ENCODE results near the gene USP4.
A peak's percentile ranks its signal among the peaks of the same experiment; 100 is the strongest.
"Not testable (repeated sequence)": the region's sequence is repeated elsewhere in the genome, so short reads cannot be mapped to it uniquely, and the experiment has no call there.

USP4 gene

DNA sequence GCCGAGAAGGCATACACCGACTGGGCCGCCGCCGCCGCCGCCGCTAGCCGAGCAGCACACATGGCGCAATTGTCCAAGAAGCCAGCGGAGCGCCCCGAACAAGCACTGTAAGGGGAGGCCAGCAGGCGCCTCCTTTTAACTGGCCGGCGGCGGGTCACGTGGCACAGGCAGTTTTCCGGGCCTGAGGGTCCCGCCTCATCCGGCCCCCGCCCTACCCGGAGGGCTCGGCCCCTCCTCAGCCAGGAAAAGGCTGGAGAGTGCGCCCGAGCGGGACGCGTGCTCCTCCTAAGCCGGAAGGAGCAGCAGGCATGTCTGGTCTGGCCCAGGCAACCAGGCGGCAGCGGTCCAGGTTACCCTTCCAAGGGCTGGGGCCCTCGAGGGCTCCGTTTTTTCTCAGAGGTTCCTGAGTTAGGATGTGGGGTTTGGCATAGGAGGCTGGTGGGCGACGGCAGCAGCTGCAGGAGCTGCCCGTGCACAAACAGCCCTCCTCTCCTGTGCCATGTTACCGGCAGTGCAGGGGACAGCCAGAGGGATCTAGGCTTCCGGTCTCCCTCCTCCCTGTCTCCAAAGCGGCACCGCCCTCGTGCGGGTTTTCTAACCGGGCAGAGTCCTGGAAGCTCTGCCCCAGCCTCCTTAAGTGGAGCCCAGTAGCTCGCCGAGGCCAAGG lies 18.5 kb upstream of the USP4 start, which contains the start of gene GPX1:
TSS of gene GPX1 (minus strand) at position 137 of the 667 bp plus-strand sequence. CDS start at position 62, 75 bp downstream.
- TF ChIP-seq, protein P1, sequence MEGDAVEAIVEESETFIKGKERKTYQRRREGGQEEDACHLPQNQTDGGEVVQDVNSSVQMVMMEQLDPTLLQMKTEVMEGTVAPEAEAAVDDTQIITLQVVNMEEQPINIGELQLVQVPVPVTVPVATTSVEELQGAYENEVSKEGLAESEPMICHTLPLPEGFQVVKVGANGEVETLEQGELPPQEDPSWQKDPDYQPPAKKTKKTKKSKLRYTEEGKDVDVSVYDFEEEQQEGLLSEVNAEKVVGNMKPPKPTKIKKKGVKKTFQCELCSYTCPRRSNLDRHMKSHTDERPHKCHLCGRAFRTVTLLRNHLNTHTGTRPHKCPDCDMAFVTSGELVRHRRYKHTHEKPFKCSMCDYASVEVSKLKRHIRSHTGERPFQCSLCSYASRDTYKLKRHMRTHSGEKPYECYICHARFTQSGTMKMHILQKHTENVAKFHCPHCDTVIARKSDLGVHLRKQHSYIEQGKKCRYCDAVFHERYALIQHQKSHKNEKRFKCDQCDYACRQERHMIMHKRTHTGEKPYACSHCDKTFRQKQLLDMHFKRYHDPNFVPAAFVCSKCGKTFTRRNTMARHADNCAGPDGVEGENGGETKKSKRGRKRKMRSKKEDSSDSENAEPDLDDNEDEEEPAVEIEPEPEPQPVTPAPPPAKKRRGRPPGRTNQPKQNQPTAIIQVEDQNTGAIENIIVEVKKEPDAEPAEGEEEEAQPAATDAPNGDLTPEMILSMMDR (IDR thresholded peaks at IDR 0.05; ENCODE audit: insufficient read depth, low read length, poor library complexity, severe bottlenecking): no peak
- peak; percentile 89 for DNase-seq (ENCODE audit: extremely low read depth, insufficient read length)
- Histone ChIP-seq H3K36me3 (ENCODE audit: control insufficient read depth, insufficient read depth, low read length) (peaks cover 18% of the 10 kb centered on the region), H3K27me3 (replicated peaks; ENCODE audit: control insufficient read depth, insufficient read depth, low read length) (no peaks in the 10 kb centered on the region), H3K4me3 (replicated peaks; ENCODE audit: low read depth, low read length) (peak within 1 kb of the TSS; percentile 93)

DNA sequence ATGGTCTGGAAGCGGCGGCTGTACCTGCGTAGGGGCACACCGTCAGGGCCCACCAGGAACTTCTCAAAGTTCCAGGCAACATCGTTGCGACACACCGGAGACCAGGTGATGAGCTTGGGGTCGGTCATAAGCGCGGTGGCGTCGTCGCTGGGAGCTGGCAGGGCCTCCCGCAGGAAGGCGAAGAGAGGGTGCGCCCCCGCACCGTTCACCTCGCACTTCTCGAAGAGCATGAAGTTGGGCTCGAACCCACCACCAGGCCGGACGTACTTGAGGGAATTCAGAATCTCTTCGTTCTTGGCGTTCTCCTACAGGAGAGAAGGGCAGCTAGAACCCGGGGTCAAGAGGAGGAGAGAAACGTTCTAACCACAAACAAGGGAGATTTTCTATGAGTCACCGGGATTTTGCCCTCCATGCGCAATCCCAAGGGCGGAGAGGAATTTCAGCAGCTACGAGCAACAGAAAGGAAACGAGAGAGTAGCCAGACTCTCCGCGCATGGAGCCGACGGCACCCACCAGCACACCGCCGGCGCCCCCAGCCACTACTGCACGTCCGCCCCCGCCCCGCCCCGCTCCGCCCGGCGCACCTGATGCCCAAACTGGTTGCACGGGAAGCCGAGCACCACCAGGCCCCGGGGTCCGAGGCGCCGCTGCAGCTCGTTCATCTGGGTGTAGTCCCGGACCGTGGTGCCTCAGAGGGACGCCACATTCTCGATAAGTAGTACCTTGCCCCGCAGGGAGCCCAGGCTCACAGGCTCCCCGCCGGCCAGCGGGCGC lies 17.8 kb upstream of the USP4 start:
- Histone ChIP-seq H3K36me3 (ENCODE audit: control insufficient read depth, insufficient read depth, low read length) (peaks cover 18% of the 10 kb centered on the region), H3K4me3 (replicated peaks; ENCODE audit: low read depth, low read length) (peak overlapping the region; percentile 93)
- H3K27me3 ChIP-seq (replicated peaks; ENCODE audit: control insufficient read depth, insufficient read depth, low read length): not testable (repeated sequence)
- peak; percentile 53 for DNase-seq (ENCODE audit: extremely low read depth, insufficient read length)

DNA sequence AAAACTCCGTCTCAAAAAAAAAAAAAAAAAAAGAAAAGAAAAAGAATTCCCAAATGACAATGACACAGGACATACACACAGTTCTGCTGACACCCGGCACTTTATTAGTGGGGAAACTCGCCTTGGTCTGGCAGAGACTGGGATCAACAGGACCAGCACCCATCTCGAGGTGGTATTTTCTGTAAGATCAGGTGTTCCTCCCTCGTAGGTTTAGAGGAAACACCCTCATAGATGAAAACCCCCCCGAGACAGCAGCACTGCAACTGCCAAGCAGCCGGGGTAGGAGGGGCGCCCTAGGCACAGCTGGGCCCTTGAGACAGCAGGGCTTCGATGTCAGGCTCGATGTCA lies 17.2 kb upstream of the USP4 start:
- not testable (repeated sequence) for H3K27me3 ChIP-seq (replicated peaks; ENCODE audit: control insufficient read depth, insufficient read depth, low read length); DNase-seq (ENCODE audit: extremely low read depth, insufficient read length)
- Histone ChIP-seq H3K36me3 (ENCODE audit: control insufficient read depth, insufficient read depth, low read length) (peaks cover 16% of the 10 kb centered on the region), H3K4me3 (replicated peaks; ENCODE audit: low read depth, low read length) (peak overlapping the region; percentile 93)

DNA sequence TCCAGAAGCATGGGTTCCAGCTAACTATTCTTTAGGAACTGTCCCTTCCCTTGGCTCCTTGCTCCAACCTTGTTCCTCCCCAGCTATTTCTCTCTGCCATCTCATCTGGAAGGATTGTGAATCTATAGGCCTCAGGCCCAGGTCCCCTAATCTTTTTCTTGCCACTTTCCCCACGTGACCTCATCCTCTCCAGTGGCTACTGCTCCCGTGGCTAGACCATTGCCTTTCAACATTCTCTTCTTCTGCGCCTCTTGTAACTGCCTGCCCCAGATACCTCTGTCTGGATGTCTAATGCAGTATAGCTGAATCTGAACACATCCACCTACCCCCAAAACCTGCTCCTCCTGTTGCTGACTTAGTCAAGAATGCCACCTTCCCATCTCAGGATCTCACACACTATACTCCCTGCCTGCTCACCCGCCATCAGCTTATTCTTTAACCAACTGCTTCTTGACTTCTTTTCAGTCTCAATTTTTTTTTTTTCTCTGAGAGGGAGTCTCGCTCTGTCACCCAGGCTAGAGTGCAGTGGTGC lies 13.1 kb upstream of the USP4 start:
- TF ChIP-seq, protein P1 (IDR thresholded peaks at IDR 0.05; ENCODE audit: insufficient read depth, low read length, poor library complexity, severe bottlenecking): no peak
- no peaks in the 10 kb centered on the region for H3K27me3 ChIP-seq (replicated peaks; ENCODE audit: control insufficient read depth, insufficient read depth, low read length)
- no peak overlapping the region for H3K4me3 ChIP-seq (replicated peaks; ENCODE audit: low read depth, low read length)
- H3K36me3 ChIP-seq (ENCODE audit: control insufficient read depth, insufficient read depth, low read length): peaks cover 8% of the 10 kb centered on the region
- no peak for DNase-seq (ENCODE audit: extremely low read depth, insufficient read length)

DNA sequence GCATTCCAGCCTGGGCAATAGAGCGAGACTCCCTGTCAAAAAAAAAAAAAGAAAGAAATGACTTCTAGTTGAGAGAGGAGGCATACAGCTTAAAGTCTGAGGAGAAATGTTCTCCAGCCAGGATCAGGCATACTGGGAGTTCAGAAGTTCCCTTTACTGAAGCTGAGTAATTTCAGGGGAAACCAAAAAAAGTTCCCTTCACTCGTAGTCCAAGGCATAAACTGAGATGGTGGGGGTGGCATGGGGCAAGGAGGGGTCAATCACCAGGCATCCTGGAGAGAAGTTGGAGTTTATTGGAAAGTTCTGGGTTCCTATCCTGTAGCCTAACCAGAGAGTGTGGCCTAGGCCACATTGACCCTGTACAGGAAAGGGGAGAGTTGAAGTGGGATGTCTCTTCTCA lies 12.4 kb upstream of the USP4 start:
- H3K4me3 ChIP-seq (replicated peaks; ENCODE audit: low read depth, low read length): no peak overlapping the region
- peaks cover 8% of the 10 kb centered on the region for H3K36me3 ChIP-seq (ENCODE audit: control insufficient read depth, insufficient read depth, low read length)
- DNase-seq (ENCODE audit: extremely low read depth, insufficient read length): no peak
- TF ChIP-seq, protein P1 (IDR thresholded peaks at IDR 0.05; ENCODE audit: insufficient read depth, low read length, poor library complexity, severe bottlenecking): no peak
- H3K27me3 ChIP-seq (replicated peaks; ENCODE audit: control insufficient read depth, insufficient read depth, low read length): no peaks in the 10 kb centered on the region

DNA sequence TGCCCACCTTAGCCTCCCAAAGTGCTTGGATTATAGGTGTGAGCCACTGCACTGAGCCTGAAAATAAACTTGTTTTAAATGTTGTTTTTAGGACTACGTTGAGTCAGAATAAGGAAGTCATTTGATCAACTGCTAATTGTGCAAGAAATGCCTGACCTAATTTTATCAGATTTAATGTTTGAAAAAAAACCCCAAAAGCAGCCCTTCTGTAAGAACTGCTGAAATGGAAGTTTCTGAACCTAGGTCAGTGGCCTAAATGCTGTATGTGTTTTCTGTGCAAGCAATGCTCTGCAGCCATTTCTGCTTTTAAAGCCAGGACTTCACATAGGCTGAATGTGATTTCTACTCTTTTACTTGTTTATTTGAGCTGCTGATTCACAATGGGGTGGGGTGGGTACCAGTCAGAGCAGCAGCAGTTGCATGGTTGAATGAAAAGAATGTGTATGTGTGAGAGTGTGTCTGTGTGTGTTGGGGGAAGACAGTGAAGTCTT lies 11.7 kb upstream of the USP4 start:
- no peak overlapping the region for H3K4me3 ChIP-seq (replicated peaks; ENCODE audit: low read depth, low read length)
- no peak for DNase-seq (ENCODE audit: extremely low read depth, insufficient read length)
- H3K27me3 ChIP-seq (replicated peaks; ENCODE audit: control insufficient read depth, insufficient read depth, low read length): no peaks in the 10 kb centered on the region
- H3K36me3 ChIP-seq (ENCODE audit: control insufficient read depth, insufficient read depth, low read length): peaks cover 7% of the 10 kb centered on the region
- TF ChIP-seq, protein P1 (IDR thresholded peaks at IDR 0.05; ENCODE audit: insufficient read depth, low read length, poor library complexity, severe bottlenecking): no peak
